Immature natural killer cell (primary cell): ENCODE results near the gene KLF13. TPM values are rescaled to one million over a fixed set of nuclear protein-coding genes. Genes with fewer than 3 reads are reported as not detected.

Experiments
- DNase-seq, 3 donors: peaks; one replicate each; pipeline ENCODE4 v3.0.0; 2022; ENCODE audit warnings: mixed read lengths in 1 of 3
- H3K27ac Mint-ChIP-seq, 6 donors: one replicate each; pipeline ENCODE4 v1.8.0; 2020; ENCODE audit warnings: mixed read lengths in 6 of 6, mild to moderate bottlenecking in 5 of 6, inconsistent platforms in 4 of 6, moderate library complexity in 3 of 6
- H3K27me3 Mint-ChIP-seq, 3 donors: one replicate each; pipeline ENCODE4 v1.8.0; 2020 to 2021; ENCODE audit warnings: low read depth in 3 of 3, mild to moderate bottlenecking in 3 of 3, mixed read lengths in 3 of 3, moderate library complexity in 3 of 3, inconsistent platforms in 1 of 3
- H3K36me3 Mint-ChIP-seq, 3 donors: one replicate each; pipeline ENCODE4 v1.8.0; 2020; ENCODE audit warnings: mixed read lengths in 3 of 3, inconsistent platforms in 2 of 3, mild to moderate bottlenecking in 2 of 3
- H3K4me1 Mint-ChIP-seq, 2 donors: one replicate each; pipeline ENCODE4 v1.8.0; 2020; ENCODE audit warnings: inconsistent platforms in 2 of 2, mild to moderate bottlenecking in 2 of 2, mixed read lengths in 2 of 2, moderate library complexity in 1 of 2
- H3K4me3 Mint-ChIP-seq, 5 donors: one replicate each; pipeline ENCODE4 v1.8.0; 2020; ENCODE audit warnings: mild to moderate bottlenecking in 5 of 5, mixed read lengths in 5 of 5, inconsistent platforms in 3 of 5, moderate library complexity in 3 of 5
- H3K9me3 Mint-ChIP-seq, 6 donors: one replicate each; pipeline ENCODE4 v1.8.0; 2020; ENCODE audit warnings: mild to moderate bottlenecking in 6 of 6, mixed read lengths in 6 of 6, inconsistent platforms in 4 of 6, moderate library complexity in 3 of 6
- polyA plus RNA-seq, 3 donors: library from polyadenylated mRNA; unstranded; fragments of 300-500 nt; fragmentation: Illumina TruSeq; gene quantifications; one replicate each; pipeline ENCODE4 v1.2.3, GENCODE V29; 2021

KLF13 gene
- 10 to 100 TPM; 24.7 to 89.9 (median 47.2) TPM for polyA plus RNA-seq

DNA sequence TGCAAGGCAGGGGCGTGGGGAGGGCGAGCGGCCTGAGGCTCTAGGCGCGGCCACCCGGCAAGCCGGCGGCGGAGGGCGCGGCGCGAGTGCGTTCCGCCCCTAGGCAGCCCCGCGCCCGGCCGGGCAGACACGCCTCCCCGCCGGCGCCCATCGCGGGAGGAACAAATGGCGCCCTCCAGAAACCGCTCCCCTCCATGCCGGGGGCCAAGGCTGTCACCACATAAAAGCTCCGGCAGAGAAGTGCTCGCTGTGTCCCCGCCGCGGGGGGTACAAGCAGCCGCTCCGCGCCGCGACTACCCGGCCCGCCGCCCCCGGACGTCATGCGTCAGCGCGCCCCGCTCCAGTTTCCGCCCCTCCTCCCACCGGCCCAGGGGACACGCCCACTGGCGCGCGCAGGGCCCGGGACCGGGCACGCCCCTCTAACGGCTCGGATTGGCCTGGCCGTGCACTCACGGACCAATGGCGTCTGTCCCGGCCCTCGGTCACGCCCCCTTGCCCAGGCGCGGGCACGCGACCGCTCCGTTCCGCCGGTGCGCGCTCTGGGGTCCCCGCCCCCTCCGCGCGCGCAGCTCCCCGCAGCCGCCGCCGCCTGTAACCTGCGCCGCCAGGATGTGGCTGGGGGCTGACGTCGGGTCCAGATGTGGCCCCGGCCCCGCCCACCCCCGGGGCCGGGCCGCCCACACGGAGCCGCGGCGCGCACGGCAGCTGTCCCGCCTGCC is at the start of gene KLF13:
Gene KLF13 (plus strand): TSS at position 680 of the 719 bp plus-strand sequence. CDS start 378 bp downstream, outside the sequence.
- H3K9me3 Mint-ChIP-seq = no peaks in the 10 kb centered on the region
- H3K36me3 Mint-ChIP-seq = peaks cover 0 to 3% (median 0%) of the 10 kb centered on the region in 3 donors
- DNase-seq = peak; percentile 100
- H3K4me3 Mint-ChIP-seq = peak within 1 kb of the TSS; percentile 68 to 92 (median 89)
- H3K4me1 Mint-ChIP-seq = peaks cover 45 to 52% of the 10 kb centered on the region in 2 donors
- H3K27me3 Mint-ChIP-seq = peaks cover 18 to 45% (median 18%) of the 10 kb centered on the region in 3 donors
- peak within 1 kb of the TSS in 5 of 6 donors; percentile 40 to 89 (median 85) for H3K27ac Mint-ChIP-seq

DNA sequence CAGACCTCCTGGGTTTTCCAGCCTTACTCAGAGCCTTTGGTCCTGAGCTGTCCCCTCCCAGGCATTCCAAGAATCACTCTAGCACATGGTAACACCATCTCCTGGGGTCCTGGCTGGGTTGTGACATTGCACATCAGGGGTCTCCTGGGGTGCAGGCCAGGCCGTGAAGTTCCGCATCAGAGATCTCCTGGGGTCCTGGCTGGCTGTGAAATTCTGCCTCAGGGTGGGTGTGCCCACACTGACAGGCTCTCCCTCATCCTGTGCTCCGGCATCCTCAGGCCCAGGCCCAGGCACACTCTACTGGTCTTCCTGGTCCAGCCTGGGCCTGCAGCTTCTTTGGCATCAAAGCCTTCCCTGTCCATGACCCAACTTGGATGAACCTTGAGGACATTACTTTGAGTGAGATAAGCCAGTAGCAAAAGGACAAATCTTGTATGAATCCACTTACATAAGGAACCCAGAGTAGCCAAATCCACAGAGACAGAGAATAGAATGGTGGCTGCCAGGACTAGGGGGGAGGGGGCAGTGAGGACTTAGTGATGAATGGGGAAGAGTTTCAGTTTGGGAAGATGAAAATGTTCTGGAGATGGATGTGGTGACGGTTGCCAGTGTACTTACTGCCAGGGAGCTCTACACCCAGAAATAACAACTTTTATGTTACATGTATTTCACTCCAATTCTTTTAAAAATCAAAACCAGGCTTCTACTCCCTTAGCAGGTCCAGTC is 49.1 kb upstream of the KLF13 start:
- no peaks in the 10 kb centered on the region for H3K36me3 Mint-ChIP-seq
- peaks cover 0 to 2% of the 10 kb centered on the region in 2 donors for H3K4me1 Mint-ChIP-seq
- no peaks in the 10 kb centered on the region for H3K9me3 Mint-ChIP-seq
- no peak overlapping the region for H3K4me3 Mint-ChIP-seq
- peaks cover 0 to 3% (median 0%) of the 10 kb centered on the region in 3 donors for H3K27me3 Mint-ChIP-seq
- peak overlapping the region in 2 of 6 donors; percentile 7 to 18 for H3K27ac Mint-ChIP-seq
- DNase-seq = no peak

DNA sequence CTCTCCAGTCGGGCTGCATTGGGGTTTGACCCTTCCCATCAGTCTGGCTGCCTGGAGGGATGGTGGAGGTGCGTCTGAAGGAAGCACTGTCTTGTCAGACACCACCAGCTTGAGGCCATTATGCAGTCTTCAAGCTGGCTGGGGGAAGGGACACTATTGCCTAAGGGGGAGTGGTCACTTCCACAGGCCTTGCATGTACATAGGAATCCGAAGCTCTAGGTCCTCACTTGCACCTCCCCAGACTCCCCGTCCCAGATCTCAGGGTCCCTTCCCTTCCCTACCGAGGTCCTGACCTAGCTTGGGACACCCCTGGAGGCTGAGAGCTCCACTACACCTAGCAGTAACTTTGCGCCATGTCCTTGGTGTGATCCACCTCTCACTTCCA is 48.6 kb upstream of the KLF13 start:
- no peaks in the 10 kb centered on the region for H3K36me3 Mint-ChIP-seq
- peaks cover 0 to 2% of the 10 kb centered on the region in 2 donors for H3K4me1 Mint-ChIP-seq
- H3K4me3 Mint-ChIP-seq = no peak overlapping the region
- H3K9me3 Mint-ChIP-seq = no peaks in the 10 kb centered on the region
- H3K27me3 Mint-ChIP-seq = peaks cover 0 to 3% (median 0%) of the 10 kb centered on the region in 3 donors
- no peak overlapping the region for H3K27ac Mint-ChIP-seq
- DNase-seq = no peak

DNA sequence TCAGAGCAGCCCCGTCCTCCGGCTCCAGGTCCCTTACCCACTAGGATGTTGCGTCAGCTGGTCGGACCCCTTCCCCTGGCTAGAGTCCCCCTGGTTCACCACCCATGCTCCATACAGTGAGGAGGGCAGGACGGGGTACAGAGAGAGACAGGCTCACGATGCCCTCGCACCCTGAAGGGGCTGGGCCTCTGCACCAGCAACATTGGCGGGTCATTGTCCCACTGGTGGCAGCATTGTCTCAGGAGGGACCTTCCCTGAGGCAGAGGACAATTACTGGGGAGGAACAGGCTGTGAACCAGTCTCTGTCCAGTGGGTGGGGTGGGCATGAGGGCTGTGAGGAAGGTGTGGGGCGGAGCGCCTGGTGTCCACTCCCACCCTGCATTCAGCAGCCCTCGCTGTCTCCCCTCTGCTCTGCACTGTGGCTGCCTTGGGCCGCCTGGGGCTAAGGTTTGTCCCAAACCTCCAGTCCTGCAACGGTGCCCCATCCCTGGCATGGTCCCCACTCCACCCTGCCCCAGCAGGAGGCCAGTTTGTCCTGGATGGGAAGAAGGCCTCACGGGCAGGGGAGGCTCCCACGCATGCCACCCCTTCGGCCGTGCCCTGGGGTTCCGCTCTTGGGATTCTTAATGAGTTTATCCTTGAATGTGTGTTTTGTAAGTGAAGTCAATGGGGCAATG is 48.0 kb upstream of the KLF13 start:
- no peak for DNase-seq
- Mint-ChIP-seq H3K36me3 (no peaks in the 10 kb centered on the region), H3K27me3 (peaks cover 0 to 5% (median 0%) of the 10 kb centered on the region in 3 donors), H3K4me1 (peaks cover 0 to 1% of the 10 kb centered on the region in 2 donors), H3K27ac (no peak overlapping the region), H3K9me3 (no peaks in the 10 kb centered on the region), H3K4me3 (no peak overlapping the region)

DNA sequence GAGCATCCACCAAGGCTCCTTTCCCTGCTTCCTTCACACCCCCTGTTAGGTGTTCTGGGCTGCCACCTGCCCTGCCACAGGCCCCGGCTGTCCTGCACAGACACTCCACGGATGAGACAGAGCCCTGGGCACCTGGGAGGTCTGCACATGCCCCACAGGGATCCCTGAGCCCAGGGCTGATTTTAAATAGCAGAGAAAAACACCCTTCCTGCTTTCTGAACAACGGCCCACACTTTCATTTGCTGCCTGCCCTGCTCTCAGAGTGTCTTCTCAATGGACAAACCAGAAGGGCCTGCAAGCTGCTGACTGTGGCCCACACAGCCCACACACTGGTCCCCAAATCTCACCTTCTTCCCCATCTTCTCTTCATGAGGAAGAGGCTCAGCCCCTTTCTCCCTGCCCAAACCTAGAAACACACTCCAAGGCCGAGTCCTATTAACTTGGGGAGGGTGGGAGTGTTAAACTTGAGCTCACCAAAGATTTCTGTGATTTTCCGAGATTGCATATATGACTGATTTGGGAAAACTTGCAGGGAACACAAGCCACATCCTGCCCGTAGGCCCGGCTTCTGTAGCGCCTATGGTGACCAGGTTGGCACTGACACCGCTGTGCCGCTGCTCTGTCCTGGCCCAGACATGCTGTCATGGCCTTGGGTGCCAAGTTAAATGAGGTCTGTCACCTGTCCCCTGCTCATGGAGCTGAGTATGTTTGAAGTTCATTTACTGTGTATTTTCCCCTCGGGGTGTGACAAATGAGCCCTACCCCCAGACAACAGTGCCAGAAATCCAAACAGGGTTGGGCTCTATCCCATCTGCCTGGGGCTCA is 47.2 kb upstream of the KLF13 start:
- peaks cover 0 to 5% (median 0%) of the 10 kb centered on the region in 3 donors for H3K27me3 Mint-ChIP-seq
- H3K36me3 Mint-ChIP-seq = no peaks in the 10 kb centered on the region
- H3K9me3 Mint-ChIP-seq = no peaks in the 10 kb centered on the region
- no peak overlapping the region for H3K4me3 Mint-ChIP-seq
- H3K27ac Mint-ChIP-seq = no peak overlapping the region
- no peaks in the 10 kb centered on the region for H3K4me1 Mint-ChIP-seq
- DNase-seq = no peak

DNA sequence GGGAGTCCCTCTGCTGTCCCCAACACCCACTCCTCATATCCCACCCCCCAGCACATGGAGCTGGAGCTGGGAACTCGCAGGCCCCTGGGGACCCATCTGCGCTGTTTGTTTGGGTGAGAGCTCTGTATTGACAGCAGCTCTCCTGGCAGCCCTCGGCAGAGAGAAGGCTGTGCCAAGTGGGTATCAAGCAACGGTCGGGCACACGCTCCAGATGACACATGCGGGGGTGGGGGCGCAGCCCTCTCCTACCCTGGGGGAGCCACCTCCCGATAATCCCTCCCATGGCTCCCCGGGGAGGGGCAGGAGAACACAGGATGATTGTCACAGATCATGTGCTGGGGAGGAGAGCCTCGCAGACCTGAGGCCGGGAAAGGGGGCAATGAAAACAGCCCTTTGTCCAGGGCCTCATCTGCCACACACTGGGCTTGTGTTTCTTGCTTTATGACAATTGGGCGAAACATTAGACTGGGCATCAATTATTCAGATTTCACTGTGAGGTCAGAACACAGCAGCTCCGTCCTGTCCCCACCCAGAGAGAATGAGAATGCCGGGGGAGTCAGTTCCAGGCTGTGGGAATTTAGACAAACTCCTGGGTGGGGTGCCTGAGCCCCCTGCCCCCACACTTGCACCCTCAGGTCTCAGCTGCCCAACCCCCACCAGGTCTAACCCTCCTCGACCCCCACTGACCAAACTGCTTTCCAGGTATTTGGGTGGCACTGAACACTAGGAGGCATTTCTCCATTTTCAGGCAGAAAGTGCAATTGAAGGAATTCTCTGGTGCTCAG is 46.4 kb upstream of the KLF13 start:
- Mint-ChIP-seq H3K4me3 (no peak overlapping the region), H3K27ac (no peak overlapping the region), H3K4me1 (no peaks in the 10 kb centered on the region), H3K27me3 (peaks cover 0 to 4% (median 0%) of the 10 kb centered on the region in 3 donors), H3K9me3 (no peaks in the 10 kb centered on the region), H3K36me3 (no peaks in the 10 kb centered on the region)
- DNase-seq = no peak

DNA sequence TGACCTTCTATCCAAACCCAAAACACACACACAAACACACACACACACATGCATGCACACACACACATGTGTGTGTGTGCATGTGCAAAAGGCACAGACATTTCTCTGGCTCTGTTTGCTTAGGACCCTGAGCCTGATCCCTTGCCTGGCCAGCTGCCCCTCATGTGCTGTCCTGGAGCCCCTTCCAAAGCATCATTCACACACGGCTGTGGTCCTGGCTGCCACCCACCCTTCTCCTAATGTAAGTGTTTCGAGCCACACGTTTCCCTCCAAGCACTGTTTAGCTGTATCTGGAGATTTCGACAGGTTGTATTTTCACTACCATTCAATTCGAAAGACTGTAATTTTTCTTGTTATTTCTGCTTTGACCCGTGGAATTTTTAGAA is 45.8 kb upstream of the KLF13 start:
- H3K36me3 Mint-ChIP-seq = no peaks in the 10 kb centered on the region
- H3K27ac Mint-ChIP-seq = no peak overlapping the region
- H3K4me3 Mint-ChIP-seq = no peak overlapping the region
- no peaks in the 10 kb centered on the region for H3K4me1 Mint-ChIP-seq
- peaks cover 0 to 4% (median 0%) of the 10 kb centered on the region in 3 donors for H3K27me3 Mint-ChIP-seq
- DNase-seq = no peak
- no peaks in the 10 kb centered on the region for H3K9me3 Mint-ChIP-seq

DNA sequence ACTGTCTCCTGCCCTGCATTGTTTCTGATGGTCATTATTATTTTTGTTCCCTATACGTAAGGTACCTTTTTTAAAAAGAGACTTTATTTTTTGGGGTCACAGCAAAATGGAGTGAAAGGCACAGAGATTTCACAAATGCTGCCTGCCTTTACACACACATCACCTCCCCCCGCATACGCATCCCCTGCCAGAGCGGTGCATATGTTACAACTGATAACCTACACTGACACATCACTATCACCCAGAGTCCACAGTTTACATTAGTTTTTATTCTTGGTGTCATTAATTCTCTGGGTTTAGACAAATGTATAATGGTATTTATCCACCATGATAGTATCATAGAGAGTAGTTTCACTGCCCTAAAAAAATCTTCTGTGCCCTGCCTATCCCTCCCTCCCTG is 43.6 kb upstream of the KLF13 start:
- H3K4me1 Mint-ChIP-seq = no peaks in the 10 kb centered on the region
- peaks cover 0 to 4% (median 4%) of the 10 kb centered on the region in 3 donors for H3K27me3 Mint-ChIP-seq
- DNase-seq = no peak
- no peak overlapping the region for H3K4me3 Mint-ChIP-seq
- H3K27ac Mint-ChIP-seq = no peak overlapping the region
- H3K9me3 Mint-ChIP-seq = peaks cover 0 to 8% (median 2%) of the 10 kb centered on the region in 6 donors
- no peaks in the 10 kb centered on the region for H3K36me3 Mint-ChIP-seq

DNA sequence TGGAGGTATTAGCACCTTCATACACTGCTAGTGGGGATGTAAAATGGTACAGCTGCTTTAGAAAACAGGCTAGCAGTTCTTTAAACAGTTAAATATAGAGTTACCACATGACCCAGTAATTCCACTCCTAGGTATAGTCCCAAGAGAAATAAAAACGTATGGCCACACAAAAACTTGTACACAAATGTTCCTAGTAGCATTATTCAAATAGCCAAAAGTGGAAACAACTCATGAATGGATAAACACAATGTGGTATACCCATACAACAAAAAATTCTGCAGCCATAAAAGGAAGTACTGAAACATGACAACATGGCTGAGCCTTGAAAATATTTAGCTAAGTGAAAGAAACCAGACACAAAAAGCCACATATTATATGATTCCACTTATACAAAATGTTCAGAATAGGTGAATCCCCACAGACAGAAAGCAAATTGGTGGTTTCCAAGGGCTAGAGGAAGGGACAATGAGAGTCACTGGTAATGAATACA is 40.8 kb upstream of the KLF13 start:
- H3K9me3 Mint-ChIP-seq = peaks cover 0 to 13% (median 3%) of the 10 kb centered on the region in 6 donors
- no peak overlapping the region for H3K27ac Mint-ChIP-seq
- no peaks in the 10 kb centered on the region for H3K4me1 Mint-ChIP-seq
- H3K36me3 Mint-ChIP-seq = peaks cover 0 to 3% (median 0%) of the 10 kb centered on the region in 3 donors
- peaks cover 0 to 4% (median 2%) of the 10 kb centered on the region in 3 donors for H3K27me3 Mint-ChIP-seq
- no peak for DNase-seq
- no peak overlapping the region for H3K4me3 Mint-ChIP-seq

DNA sequence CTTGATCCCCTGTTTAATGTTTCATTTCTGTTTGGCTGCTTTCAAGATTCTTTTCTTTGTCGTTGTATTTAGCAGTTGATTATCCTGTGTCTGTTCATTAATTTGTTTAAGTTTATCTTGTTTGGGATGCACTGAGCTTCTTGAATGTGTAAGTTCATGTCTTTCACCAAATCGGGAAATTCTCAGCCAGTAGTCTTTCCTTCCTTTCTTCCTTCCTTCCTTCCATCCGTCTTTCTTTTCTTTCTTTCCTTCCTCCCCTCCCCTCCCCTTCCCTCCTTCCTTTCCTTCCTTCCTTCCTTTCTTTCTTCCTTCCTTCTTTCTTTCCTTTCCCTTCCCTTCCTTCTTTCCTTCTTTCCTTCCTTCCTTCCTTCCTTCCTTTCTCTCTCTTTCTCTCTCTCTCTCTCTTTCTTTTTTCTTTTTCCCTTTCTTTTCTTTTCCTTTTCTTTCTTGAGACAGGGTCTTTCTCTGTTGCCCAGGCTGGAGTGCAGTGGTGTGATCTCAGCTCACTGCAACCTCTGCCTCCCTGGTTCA is 35.5 kb upstream of the KLF13 start:
- Mint-ChIP-seq H3K27me3 (peaks cover 0 to 4% (median 3%) of the 10 kb centered on the region in 3 donors), H3K4me3 (no peak overlapping the region), H3K9me3 (peaks cover 0 to 13% (median 3%) of the 10 kb centered on the region in 6 donors), H3K36me3 (peaks cover 0 to 3% (median 3%) of the 10 kb centered on the region in 3 donors), H3K27ac (peak overlapping the region in 1 of 6 donors; percentile 58), H3K4me1 (no peaks in the 10 kb centered on the region)
- no peak for DNase-seq

DNA sequence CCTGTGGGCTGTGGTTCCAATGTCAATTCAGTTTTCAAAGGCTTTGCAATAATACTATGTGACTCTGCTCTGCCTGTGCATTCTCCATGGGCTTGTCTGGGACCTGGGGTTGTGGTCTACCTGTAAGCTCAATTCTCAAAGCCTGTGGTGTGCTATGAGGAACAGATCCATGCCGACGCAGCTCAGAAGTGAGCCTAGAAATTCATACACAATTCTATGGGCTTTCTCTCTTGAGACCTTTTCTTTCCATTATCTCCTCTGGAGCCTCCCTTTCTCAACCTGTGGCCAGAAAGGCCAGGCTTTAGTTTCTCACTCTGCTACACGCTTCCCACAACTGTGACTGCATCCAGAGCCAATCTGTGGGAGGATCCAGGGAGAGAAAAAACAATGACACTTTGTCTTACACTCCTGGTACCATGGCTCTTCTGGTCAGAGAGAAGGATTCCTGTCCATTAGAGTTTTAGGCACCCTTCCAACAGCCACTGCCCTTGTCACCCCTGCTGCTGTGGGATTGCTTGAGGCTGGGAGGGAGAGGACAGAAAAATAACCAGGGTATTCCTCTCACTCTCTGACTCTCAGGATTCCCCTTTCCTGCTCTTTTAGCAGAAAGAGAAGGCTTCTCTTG is 34.1 kb upstream of the KLF13 start:
- peaks cover 0 to 12% (median 2%) of the 10 kb centered on the region in 6 donors for H3K9me3 Mint-ChIP-seq
- peaks cover 0 to 4% (median 0%) of the 10 kb centered on the region in 3 donors for H3K27me3 Mint-ChIP-seq
- no peak overlapping the region for H3K27ac Mint-ChIP-seq
- no peak for DNase-seq
- no peak overlapping the region for H3K4me3 Mint-ChIP-seq
- H3K4me1 Mint-ChIP-seq = no peaks in the 10 kb centered on the region
- H3K36me3 Mint-ChIP-seq = peaks cover 0 to 3% (median 3%) of the 10 kb centered on the region in 3 donors

DNA sequence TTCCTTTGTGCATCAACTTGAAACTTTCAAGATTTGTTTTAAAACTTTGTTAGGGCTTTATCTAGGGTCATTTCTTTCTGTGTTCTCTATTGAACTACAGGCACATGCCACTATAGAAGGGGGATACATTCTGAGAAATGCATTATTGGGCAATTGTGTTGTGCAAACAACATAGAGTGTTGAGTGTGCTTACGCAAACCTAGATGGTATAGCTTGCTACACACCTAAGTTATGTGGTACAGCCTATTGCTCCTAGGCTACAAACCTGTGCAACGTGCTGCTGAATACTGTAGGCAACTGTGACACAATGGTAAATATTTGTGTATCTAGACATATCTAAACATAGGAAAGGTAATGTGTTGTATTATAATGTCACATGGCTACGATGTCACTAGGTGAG is 33.0 kb upstream of the KLF13 start:
- H3K9me3 Mint-ChIP-seq = peaks cover 0 to 3% (median 0%) of the 10 kb centered on the region in 6 donors
- no peak overlapping the region for H3K27ac Mint-ChIP-seq
- H3K36me3 Mint-ChIP-seq = peaks cover 0 to 3% (median 2%) of the 10 kb centered on the region in 3 donors
- H3K4me1 Mint-ChIP-seq = no peaks in the 10 kb centered on the region
- H3K4me3 Mint-ChIP-seq = no peak overlapping the region
- no peak for DNase-seq
- peaks cover 0 to 4% (median 0%) of the 10 kb centered on the region in 3 donors for H3K27me3 Mint-ChIP-seq
